Fibroblast of lung (primary cell): ENCODE results near the gene GPR137C. TPM values are rescaled to one million over a fixed set of nuclear protein-coding genes. Genes with fewer than 3 reads are reported as not detected.

ENCODE experiments used
- DNase-seq, 2 donors: peaks; one replicate each; pipeline versions ENCODE4 v3.0.0 to v3.0.0-alpha.2; 2010; ENCODE audit warnings: low read depth in 2 of 2
- H2AFZ ChIP-seq: 2 replicates; pipeline ENCODE4 v1.5.1; 2012; ENCODE audit warnings: low read length, control low read depth, inconsistent platforms
- H3K27ac ChIP-seq: 2 replicates; pipeline ENCODE4 v1.5.1; 2011; ENCODE audit warnings: low read length, control low read depth; ENCODE audit not compliant: insufficient read depth
- H3K27me3 ChIP-seq: 2 replicates; pipeline ENCODE4 v1.5.1; 2011; ENCODE audit warnings: mild to moderate bottlenecking, low read length; ENCODE audit not compliant: control insufficient read depth, insufficient read depth
- H3K36me3 ChIP-seq: 2 replicates; pipeline ENCODE4 v1.5.1; 2011; ENCODE audit warnings: low read length; ENCODE audit not compliant: control insufficient read depth, insufficient read depth
- H3K4me1 ChIP-seq: 2 replicates; pipeline ENCODE4 v1.5.1; 2011; ENCODE audit warnings: low read length; ENCODE audit not compliant: control insufficient read depth, insufficient read depth; ENCODE audit errors: extremely low read depth
- H3K4me2 ChIP-seq: 2 replicates; pipeline ENCODE4 v1.5.1; 2011; ENCODE audit warnings: low read length, control low read depth; ENCODE audit not compliant: insufficient read depth; ENCODE audit errors: extremely low read depth
- H3K4me3 ChIP-seq, 4 experiments: fragments of 200-600 bp in 1 of 4; sonication (generic) in 1 of 4; replicated peaks in 1 of 4; 2 replicates each; pipeline ENCODE4 v1.5.1; 2011 to 2016; ENCODE audit warnings: low read length in 4 of 4, low read depth in 3 of 4, mild to moderate bottlenecking in 3 of 4, control low read depth in 2 of 4, inconsistent platforms in 1 of 4, mixed read lengths in 1 of 4; ENCODE audit not compliant: insufficient read depth in 1 of 4; ENCODE audit errors: control extremely low read depth in 1 of 4
- H3K79me2 ChIP-seq: 2 replicates; pipeline ENCODE4 v1.5.1; 2012; ENCODE audit warnings: mild to moderate bottlenecking, low read length, inconsistent platforms; ENCODE audit not compliant: control insufficient read depth, insufficient read depth
- H3K9ac ChIP-seq: 2 replicates; pipeline ENCODE4 v1.5.1; 2011; ENCODE audit warnings: mild to moderate bottlenecking, low read length, control low read depth; ENCODE audit not compliant: insufficient read depth
- H3K9me3 ChIP-seq: 2 replicates; pipeline ENCODE4 v1.5.1; 2012; ENCODE audit warnings: low read depth, low read length; ENCODE audit not compliant: control insufficient read depth, insufficient read depth
- H4K20me1 ChIP-seq: 2 replicates; pipeline ENCODE4 v1.5.1; 2011; ENCODE audit warnings: low read length; ENCODE audit not compliant: control insufficient read depth, insufficient read depth; ENCODE audit errors: extremely low read depth
- EZH2 ChIP-seq: IDR thresholded peaks from 2 replicates; pipeline ENCODE4 v1.5.1; 2012; ENCODE audit warnings: low read length, control low read depth, mild to moderate bottlenecking; ENCODE audit errors: missing control alignments
- polyA plus RNA-seq, 2 donors: library from polyadenylated mRNA; depleted of rRNA in 1 of 2; stranded (reverse) in 1 of 2; unstranded in 1 of 2; fragments of >200 nt; gene quantifications; 2 replicates each; pipeline ENCODE4 v1.2.1, GENCODE V29; 2011 to 2012; ENCODE audit warnings: missing spikeins in 1 of 2
- total RNA-seq: library from RNA; depleted of rRNA; stranded (reverse); fragments of >200 nt; gene quantifications from 2 replicates; pipeline ENCODE4 v1.2.1, GENCODE V29; 2014
- TF ChIP-seq, protein P1 (sequence below), 2 donors: IDR thresholded peaks in 1 of 2; conservative IDR thresholded peaks in 1 of 2; 1 replicate in 1 of 2; 2 replicates in 1 of 2; pipeline ENCODE4 v1.5.1; 2011 to 2012; ENCODE audit warnings: low read length in 2 of 2, control low read depth in 1 of 2, inconsistent platforms in 1 of 2, low read depth in 1 of 2, mild to moderate bottlenecking in 1 of 2

Gene GPR137C
- total and polyA plus RNA-seq, 2 donors (not counting 1 experiment from before 2014, with no cell fraction given), result 0.37 to 0.50 TPM

DNA sequence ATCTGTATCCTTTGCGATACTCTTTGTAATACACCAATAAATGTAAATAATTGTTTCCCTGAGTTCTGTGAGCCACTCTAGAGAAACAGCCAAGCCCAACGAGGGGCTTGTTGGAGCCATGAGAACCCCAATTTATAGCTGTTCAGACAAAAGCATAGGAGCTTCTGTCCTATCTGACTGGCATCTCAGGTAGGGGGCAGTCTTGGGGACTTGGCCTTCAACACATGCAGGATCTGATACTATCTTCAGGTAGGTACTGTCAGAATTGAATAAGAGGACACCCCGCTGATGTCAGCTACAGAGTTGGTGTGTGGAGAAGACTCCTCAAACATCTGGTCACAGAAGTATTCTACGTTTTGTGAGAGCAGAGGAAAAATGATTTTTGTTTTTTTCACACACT lies 25.6 kb upstream of the GPR137C start:
- H3K4me1 ChIP-seq, result no peaks in the 10 kb centered on the region
- no peak for TF ChIP-seq EZH2
- TF ChIP-seq, protein P1, sequence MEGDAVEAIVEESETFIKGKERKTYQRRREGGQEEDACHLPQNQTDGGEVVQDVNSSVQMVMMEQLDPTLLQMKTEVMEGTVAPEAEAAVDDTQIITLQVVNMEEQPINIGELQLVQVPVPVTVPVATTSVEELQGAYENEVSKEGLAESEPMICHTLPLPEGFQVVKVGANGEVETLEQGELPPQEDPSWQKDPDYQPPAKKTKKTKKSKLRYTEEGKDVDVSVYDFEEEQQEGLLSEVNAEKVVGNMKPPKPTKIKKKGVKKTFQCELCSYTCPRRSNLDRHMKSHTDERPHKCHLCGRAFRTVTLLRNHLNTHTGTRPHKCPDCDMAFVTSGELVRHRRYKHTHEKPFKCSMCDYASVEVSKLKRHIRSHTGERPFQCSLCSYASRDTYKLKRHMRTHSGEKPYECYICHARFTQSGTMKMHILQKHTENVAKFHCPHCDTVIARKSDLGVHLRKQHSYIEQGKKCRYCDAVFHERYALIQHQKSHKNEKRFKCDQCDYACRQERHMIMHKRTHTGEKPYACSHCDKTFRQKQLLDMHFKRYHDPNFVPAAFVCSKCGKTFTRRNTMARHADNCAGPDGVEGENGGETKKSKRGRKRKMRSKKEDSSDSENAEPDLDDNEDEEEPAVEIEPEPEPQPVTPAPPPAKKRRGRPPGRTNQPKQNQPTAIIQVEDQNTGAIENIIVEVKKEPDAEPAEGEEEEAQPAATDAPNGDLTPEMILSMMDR (conservative IDR thresholded peaks at IDR 0.05 in 1 of 2, IDR thresholded peaks at IDR 0.05 in 1 of 2; ENCODE audit: low read depth in 1 of 2, low read length in 2 of 2), result no peak
- H3K27me3 ChIP-seq, result no peaks in the 10 kb centered on the region
- H3K4me2 ChIP-seq, result no peak overlapping the region
- H3K79me2 ChIP-seq, result no peaks in the 10 kb centered on the region
- H3K9ac ChIP-seq, result no peak overlapping the region
- no peak overlapping the region for H3K4me3 ChIP-seq
- no peak overlapping the region for H2AFZ ChIP-seq
- H3K36me3 ChIP-seq, result no peaks in the 10 kb centered on the region
- H4K20me1 ChIP-seq, result no peaks in the 10 kb centered on the region
- H3K27ac ChIP-seq, result no peak overlapping the region
- no peak for DNase-seq
- H3K9me3 ChIP-seq, result no peaks in the 10 kb centered on the region

DNA sequence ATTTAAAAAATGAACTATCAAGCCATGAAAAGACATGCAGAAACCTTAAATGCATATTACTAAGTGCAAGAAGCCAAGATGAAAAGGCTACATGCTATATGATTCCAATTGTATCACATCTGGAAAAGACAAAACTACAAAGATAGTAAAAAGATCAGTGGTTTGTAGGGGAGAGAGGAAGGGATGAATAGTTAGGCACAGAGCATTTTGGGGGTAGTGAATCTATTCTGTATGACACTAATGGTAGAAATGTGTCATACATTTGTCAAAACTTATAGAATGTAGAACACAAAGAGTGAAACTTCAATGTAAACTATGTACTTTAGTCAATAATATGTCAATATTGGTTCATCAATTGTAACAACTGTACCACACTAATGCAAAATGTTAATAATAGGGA lies 21.2 kb upstream of the GPR137C start:
- no peaks in the 10 kb centered on the region for H4K20me1 ChIP-seq
- H3K36me3 ChIP-seq, result no peaks in the 10 kb centered on the region
- no peak overlapping the region for H2AFZ ChIP-seq
- no peak overlapping the region for H3K27ac ChIP-seq
- no peak overlapping the region for H3K4me3 ChIP-seq
- no peak overlapping the region for H3K4me2 ChIP-seq
- H3K4me1 ChIP-seq, result no peaks in the 10 kb centered on the region
- H3K9ac ChIP-seq, result no peak overlapping the region
- TF ChIP-seq, protein P1 (conservative IDR thresholded peaks at IDR 0.05 in 1 of 2, IDR thresholded peaks at IDR 0.05 in 1 of 2; ENCODE audit: low read depth in 1 of 2, low read length in 2 of 2), result no peak
- TF ChIP-seq EZH2, result no peak
- H3K79me2 ChIP-seq, result no peaks in the 10 kb centered on the region
- H3K9me3 ChIP-seq, result no peaks in the 10 kb centered on the region
- no peak for DNase-seq
- H3K27me3 ChIP-seq, result no peaks in the 10 kb centered on the region

DNA sequence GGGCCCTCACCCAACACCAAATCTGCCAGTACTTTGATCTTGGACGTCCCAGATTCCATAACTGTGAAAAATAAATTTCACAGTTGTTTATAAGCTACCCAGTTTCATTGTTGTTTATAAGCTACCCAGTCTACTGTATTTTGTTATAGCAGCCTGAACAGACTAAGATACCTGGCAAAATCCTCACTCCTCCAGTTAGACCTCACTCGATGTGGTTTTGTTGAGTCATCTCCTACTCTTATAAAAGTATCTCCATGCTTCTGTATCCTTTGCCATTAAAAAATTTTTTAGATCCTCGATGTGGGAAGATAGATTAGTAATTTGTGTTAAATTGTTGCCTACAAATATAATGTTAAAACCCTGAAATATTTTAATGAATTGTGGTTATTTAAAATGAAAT lies 16.4 kb upstream of the GPR137C start:
- Histone ChIP-seq H3K4me1 (no peaks in the 10 kb centered on the region), H3K27ac (no peak overlapping the region), H4K20me1 (no peaks in the 10 kb centered on the region), H2AFZ (no peak overlapping the region), H3K36me3 (no peaks in the 10 kb centered on the region), H3K9me3 (no peaks in the 10 kb centered on the region), H3K9ac (no peak overlapping the region), H3K4me3 (no peak overlapping the region), H3K79me2 (no peaks in the 10 kb centered on the region), H3K27me3 (no peaks in the 10 kb centered on the region), H3K4me2 (no peak overlapping the region)
- DNase-seq, result peak in 1 of 2 donors; percentile 6
- TF ChIP-seq EZH2, result no peak
- TF ChIP-seq, protein P1 (conservative IDR thresholded peaks at IDR 0.05 in 1 of 2, IDR thresholded peaks at IDR 0.05 in 1 of 2; ENCODE audit: low read depth in 1 of 2, low read length in 2 of 2), result no peak
